GM12875 (cell line): ENCODE data around the gene MCRIP1.

Source experiments
- H3K4me3 ChIP-seq: one replicate; pipeline ENCODE4 v1.5.1; 2011; ENCODE audit warnings: low read depth, low read length, control low read depth
- TF ChIP-seq, protein P1 (sequence below): IDR thresholded peaks from 2 replicates; pipeline ENCODE4 v1.5.1; 2011; ENCODE audit warnings: low read depth, mild to moderate bottlenecking, control low read depth, inconsistent platforms, low read length, moderate library complexity, borderline replicate concordance; ENCODE audit not compliant: insufficient read depth

Gene MCRIP1

DNA sequence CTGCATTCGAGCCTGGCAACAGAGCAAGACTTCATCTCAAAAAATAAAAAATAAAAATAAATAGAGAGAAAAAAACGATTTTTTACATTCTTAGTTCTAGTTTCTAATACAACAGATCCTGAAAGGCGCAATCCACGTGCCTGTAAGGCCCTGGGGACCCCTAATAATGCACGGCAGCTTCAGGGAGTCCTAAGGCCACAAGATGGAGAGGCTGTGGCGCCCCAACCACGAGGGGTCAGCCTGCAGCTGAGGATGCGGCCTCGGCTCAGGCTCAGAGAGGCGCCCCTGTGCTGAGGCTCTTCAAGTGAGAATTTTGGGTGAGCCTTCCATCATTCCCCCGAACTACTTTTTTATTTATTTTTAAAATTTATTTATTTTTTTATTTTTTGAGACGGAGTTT lies 16.4 kb upstream of the MCRIP1 start:
- TF ChIP-seq, protein P1, sequence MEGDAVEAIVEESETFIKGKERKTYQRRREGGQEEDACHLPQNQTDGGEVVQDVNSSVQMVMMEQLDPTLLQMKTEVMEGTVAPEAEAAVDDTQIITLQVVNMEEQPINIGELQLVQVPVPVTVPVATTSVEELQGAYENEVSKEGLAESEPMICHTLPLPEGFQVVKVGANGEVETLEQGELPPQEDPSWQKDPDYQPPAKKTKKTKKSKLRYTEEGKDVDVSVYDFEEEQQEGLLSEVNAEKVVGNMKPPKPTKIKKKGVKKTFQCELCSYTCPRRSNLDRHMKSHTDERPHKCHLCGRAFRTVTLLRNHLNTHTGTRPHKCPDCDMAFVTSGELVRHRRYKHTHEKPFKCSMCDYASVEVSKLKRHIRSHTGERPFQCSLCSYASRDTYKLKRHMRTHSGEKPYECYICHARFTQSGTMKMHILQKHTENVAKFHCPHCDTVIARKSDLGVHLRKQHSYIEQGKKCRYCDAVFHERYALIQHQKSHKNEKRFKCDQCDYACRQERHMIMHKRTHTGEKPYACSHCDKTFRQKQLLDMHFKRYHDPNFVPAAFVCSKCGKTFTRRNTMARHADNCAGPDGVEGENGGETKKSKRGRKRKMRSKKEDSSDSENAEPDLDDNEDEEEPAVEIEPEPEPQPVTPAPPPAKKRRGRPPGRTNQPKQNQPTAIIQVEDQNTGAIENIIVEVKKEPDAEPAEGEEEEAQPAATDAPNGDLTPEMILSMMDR = no peak
- no peak overlapping the region for H3K4me3 ChIP-seq

DNA sequence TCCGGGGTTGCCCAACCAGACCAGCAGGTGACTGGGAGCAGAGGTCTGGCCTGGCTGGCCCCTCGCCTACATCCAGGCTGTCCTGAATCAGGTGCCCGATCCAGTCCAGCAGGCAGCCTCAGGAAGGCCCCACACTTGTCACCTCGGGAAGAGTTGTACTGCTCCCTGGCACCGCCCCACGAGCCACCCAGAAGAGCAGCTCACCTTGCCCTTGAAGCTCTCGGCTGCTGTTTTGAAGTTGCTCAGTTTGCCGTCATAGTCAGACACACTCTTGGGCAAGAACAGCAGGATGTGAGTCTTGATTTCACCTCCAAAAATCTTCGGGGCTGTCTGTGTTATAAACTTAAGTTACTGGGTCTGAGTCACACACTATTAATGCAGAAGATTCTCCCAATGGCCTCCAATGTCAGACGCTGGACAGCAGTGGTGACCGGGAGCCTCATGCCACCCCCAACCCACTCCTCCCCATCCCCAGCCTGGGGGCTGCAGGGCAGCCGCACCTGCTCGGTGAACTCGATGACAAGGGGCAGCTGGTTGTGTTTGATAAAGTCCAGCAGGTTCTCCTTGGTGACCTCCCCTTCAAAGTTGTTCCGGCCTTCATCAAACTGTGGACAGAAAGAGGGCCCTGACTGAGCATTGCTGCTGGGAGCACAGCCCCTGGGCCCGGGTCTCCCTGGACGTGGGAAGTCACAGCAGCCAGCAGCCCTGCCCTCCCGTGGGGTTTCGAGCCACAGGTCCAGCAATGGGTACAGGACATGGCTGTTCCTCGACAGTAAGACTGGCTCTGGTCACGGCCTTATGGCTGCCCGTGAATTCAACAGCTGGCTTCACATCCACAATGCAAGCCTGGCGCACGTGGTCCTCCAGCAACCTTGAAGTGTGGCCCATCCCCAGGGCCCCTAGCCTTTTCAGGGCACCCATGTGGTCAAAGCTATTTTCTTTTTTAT lies 13.9 kb upstream of the MCRIP1 start:
- TF ChIP-seq, protein P1 = no peak
- H3K4me3 ChIP-seq = no peak overlapping the region

DNA sequence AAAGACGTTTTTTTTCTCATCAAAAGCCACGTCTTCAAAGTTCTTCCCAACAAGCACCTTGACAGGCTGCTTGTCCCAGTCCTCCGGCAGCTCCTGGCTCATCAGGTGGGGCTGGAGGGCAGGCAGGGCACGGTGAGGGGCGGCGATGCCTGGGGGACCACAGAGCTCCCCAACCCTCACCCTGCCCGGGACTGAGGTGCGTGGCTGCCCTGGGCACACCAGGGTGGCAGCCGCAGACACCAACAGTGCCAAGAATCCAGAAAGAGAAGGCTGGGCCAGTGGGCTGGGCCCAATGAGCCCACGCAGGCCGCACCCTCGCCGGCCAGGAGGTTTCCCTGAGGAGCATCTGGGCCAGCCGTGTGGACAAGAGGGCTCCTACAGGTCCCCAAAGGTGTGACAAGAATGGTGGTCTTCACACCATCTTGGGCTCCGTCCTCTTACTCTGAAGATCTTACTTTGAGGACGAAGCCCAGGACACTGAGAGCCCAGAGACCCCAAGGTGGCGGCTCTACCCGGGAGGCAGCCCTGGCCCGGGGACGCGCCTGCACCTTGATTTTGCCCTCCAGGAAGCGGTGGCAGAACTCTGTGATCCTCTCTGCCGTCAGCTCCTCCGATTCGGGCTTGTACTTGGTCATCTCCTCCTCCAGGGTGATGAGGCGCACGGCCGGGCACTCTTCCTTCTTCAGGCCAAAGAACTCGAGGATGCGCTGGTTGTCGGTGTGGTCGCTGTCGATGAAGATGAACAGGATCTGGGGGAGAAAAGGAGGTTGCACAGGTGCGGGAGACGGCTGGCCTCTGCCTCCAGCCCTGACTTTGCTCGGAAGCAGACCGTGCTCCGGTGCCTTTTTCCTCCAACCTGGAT lies 13.0 kb upstream of the MCRIP1 start:
- TF ChIP-seq, protein P1 = no peak
- H3K4me3 ChIP-seq = no peak overlapping the region

DNA sequence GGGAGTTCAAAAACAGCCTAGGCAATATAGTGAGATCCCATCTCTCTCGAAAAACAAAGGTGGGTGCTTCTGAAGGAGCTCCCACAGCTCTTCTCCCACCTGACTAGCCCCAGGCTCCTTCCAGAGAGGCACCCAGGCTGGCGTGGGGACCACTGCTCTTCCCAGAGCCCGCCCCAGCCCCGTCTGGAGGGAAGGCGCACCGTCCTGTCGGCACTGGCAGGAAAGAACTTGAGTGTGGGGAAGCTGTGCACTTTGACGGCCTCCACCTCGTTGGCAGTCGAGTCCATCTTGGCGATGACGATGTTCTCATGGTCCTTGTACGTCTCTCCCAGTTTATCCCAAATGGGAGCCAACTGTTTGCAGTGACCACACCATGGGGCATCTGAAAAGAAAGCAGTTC lies 12.3 kb upstream of the MCRIP1 start:
- TF ChIP-seq, protein P1 = no peak
- H3K4me3 ChIP-seq = no peak overlapping the region

DNA sequence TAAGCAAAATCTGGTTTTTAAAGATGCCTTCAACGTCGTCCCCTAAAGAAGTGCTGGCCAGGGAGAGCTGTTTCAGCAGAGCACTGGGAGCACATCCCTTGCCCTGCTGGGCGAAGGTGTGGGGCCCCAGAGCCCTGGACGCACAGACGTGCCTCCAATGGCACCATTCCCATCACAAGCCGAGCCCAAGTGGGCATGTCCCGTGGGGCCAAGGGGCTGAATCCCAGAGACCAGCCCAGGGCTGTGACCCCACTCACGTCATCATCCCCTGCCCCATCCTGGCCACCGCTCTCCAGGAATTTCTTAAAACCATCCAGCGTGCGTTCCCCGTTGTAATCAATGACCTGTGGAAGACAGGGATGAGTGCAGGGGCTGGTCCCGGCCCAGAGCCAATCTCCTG lies 11.8 kb upstream of the MCRIP1 start:
- TF ChIP-seq, protein P1 = no peak
- H3K4me3 ChIP-seq = no peak overlapping the region

DNA sequence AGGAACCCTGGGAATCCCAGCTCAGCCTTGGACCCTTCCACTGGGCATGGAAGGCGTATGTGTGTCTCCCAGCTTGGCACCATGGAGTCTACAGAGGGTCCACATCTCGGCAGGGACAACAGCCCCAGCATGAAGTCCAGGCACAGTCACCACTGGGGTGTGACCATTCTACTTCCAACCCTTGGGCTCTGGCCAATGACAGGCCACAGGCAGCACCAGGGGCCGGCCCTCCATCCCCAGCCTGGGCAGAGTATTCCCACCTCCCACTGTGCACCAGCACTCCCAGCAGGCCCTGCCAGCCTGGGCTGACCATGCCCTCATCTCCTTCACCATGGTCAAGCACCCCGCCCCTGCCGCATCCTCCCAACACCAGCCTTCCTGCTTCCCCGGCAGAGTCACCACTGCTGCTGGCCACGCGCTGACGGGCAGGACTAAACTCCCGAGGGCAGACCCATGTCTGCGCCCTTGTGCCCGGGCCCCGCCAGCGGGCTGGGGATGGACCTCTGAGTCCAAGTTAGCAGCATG lies 11.3 kb upstream of the MCRIP1 start:
- H3K4me3 ChIP-seq = no peak overlapping the region
- TF ChIP-seq, protein P1 = no peak
